HG03571 (cell line): ENCODE data around the gene GTF3C1.

Experiments used
- ATAC-seq: cut with Tn5 transposase; IDR thresholded peaks from one replicate; pipeline ENCODE4 v1.9.1; 2021; ENCODE audit not compliant: unreplicated experiment

Gene GTF3C1

DNA sequence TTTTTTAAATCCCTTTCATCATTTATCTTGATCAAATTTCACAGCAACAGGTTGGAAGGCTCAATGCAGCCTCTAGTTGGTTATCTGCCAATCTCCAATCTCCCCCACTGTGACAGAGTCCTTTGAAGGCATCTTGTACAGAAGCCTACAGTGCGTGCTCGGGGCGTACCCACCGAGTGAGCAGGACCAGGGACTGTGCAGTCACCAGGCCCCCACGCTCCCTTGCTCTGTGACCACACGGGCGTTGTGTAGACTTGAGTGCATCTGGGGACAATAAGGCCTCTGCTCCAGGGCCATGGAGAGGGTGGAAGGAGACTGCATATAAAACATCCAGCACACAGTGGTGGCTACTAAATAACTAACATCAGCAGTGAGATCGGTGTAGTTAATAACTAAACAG is 63.4 kb downstream of the GTF3C1 start:
- no peak for ATAC-seq

DNA sequence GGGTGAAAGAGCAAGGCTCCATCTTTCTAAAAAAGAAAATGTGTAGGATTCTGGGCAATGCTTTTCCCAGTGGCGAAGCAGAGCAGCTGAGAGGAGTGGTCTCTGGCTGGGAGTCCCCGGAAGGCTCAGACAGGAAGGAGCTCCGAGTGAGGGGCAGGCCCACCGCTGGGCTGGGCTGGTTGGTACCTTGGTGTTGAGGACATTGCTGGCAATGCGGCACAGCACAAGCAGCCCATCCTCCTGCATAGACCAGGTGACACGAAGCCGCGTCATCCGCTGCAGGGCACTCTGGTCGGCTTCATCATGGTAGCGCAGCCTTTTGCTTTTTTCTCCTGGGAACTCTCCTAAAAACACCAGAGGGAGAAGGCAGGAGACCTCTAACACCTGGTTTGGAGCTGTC is 63.9 kb downstream of the GTF3C1 start:
- no peak for ATAC-seq

DNA sequence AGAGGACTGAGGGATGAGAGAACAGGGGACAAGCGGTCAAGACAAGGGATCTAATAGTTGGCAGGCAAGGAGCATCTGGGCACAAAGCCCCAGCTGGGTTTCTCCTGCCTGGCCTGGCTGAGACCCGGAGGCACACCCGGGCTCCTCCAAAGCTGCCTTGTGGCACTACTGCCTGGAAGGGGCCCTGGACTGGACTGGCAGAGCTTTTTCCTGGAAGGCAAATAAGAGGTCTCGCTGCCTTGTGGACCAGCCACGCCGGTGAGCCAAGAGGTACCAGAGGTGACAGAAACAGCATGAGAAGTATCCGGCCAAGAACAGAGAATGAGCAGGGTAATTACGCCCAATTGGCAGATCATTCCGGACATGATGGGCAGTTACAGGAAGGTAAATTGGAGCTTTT is 64.6 kb downstream of the GTF3C1 start:
- no peak for ATAC-seq

DNA sequence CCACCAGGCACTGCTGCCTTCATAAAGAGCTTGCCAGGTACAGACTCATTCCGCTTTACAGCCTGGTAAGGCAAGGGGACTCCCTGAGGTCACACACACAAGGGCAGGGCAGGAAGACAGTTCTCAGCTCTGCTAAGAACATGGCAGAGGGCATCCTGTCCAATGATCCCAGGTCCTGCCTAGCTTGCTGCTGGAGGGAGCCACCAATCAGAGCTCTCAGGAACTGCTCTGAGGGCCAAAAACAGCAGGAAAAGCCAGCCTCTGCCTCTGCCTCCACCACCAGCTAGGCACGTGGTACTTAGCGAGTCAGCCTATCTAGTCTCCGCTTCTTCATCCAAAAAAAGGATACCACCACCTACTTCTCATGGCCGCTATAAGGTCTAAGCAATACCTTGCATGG is 66.1 kb downstream of the GTF3C1 start:
- ATAC-seq: no peak

DNA sequence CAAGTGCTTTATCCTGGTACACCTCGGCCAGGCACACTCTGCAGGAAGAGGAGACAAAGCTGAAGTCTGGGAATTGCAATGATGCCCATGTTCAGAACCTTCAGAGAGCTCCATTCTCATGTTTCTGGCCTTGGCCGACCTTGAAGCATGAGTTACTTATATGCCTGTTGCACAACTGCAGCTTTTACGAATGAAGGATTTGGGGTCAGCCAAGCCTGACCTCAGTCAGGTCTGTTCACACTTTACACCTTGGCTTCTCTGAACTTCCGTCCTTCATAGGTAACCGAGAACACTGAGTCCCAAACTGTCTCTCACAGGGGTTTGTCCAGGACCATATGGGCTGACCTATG is 66.7 kb downstream of the GTF3C1 start:
- no peak for ATAC-seq

DNA sequence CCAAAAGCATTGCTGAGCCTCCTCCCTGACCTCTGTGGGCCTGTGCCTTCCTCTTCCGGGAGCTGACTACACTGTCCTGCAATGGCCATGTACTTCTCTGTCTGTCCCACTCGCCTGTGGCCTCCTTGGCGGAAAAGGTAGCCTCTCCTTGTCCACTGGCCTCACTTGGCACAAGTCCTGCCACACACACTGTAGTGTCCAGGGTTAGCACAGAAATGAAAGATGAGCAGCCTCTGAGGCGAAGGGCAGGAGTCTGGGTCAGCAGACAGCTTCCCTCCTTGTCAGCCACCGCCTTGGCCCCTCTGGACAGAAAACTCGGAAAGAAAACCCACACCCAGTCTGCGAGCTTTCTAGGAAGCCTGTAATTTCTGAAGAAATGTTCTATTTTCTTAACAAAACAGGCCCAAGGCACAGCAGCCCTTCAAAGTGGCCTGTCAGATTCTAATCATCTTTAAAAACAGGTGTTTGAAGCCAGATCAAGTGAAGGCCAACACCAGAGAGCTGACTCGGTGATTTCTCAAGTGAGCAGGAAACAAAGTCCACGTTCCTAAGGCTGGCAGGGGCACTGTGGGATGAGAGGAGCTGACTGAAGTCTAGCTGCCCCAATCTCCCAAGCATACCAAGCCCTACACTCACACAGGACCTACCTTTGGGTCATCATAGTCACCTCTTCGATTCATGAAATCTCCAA is 67.2 kb downstream of the GTF3C1 start:
- ATAC-seq: no peak

DNA sequence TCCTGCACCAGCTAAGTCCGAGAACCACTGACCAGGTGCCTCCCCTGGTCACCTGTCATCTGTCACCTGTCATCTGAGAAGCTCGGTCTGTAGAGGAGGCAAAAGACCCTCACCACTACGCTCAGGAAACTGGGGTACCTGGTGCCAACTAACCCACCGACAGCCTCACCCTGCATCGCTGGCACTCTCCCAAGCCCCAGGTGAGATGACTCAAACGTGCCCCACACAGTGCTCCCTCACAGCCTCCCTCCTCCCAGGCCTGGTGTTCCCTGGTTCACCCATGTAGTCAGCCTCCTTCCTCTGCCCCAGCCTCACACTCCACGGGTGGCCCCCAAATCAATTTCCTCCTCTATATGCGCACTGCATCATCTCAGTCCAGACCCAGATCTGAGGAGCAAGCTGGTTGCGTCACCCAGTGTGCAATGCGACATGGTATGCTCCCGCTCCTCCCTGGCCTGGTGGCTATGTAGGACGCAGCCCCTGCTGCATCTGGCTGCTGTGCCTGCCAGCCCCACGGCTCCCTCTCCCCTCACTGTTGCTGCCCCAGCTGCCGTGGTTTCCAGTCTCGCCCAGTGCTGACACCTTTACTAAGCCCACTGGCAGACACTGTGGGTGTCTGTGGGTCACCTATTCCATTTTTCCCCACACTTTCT is 68.3 kb downstream of the GTF3C1 start:
- no peak for ATAC-seq

DNA sequence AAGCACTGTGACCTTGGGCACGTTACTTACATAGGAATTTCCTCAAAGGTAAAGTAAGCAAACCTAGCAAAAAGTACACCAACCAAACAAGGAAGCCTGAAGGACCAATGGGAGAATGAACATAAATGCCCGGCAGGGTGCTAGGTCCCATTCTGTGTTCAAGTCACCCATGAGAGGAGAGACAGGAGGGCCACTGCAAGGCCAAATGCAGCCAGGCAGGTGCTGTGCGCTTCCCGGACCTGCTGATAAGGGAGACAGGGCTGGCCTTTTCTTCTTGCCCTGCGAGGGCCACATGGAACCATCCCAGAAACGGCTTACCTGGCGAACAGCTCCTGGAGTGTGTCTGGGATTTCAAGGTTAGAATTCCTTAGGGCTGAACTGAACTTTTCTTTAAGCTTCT is 69.0 kb downstream of the GTF3C1 start:
- no peak for ATAC-seq

DNA sequence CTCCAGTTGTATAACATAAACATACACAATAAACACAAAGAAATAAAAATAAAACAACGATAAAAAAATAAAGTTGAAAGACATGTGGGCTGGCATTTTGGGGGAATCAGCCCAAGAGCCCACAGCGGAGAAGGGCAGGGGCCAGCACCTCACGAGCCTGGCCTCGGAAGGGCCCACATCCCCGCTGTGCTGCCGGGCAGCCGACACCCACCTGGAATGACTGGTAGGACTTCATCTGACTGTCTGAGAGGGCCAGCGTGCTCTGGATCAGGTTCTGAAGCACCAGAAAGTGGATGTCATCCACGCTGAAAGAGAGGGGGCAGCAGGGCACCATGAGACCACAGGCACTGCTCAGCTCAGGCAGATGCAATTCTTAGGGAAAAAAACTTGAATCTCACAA is 73.5 kb downstream of the GTF3C1 start:
- no peak for ATAC-seq

DNA sequence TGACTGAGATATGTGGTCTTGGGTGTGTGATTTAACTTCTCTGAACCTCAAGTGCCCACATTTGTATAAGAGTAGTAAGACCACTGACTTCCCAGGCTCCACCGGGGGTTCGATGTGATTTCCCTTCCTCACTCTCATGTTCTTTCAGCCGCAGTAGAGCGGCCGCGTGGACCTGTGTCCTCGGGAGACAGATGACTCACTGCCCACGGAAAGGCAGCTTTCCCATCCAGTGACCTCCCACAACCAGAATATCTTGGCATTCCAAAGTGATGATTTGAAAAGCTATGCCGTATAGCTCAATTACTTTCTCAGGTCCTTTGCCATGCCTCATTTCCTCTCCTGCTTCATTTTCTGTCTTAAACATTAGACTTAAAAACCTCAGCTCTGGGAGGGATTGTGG is 74.2 kb downstream of the GTF3C1 start:
- no peak for ATAC-seq

DNA sequence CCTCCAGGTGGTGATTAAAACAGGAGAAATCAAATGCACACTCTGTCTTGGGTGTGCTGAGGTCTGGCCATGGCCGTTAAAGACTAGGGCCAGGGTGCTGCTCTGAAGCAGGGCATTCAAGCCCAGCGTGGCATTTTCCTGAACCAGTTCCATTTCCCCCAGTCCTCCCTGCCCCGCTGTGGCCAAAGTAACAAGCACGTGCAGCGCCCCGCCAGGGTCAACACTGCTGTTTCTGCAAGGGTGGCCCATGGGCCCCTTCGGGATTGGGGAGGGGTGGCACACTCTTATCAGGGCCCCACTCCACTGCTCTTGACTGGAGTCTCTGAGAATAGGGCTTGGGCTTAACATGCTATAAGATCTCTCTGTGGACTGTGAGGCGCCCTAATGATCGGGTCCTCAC is 74.8 kb downstream of the GTF3C1 start:
- no peak for ATAC-seq

DNA sequence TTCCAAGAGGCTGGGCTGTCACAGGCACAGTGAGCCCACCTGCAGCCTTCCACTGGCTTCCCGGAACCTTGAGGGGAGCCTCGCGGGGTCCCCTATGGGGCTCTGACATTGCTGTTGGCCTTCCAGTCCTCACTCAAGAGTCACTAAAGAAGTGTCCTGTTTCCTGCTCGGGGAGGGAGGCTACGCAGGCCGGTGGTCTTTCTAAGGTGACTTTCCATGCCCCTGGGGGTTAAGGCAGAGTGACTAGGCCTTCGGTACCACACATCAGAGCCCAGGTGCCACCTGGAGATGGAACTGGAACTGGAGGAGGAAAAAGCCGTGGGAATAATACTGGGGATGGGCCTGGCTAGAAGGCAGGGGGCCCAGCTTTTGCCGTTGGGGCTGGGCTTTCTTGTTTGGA is 75.7 kb downstream of the GTF3C1 start:
- ATAC-seq: no peak

DNA sequence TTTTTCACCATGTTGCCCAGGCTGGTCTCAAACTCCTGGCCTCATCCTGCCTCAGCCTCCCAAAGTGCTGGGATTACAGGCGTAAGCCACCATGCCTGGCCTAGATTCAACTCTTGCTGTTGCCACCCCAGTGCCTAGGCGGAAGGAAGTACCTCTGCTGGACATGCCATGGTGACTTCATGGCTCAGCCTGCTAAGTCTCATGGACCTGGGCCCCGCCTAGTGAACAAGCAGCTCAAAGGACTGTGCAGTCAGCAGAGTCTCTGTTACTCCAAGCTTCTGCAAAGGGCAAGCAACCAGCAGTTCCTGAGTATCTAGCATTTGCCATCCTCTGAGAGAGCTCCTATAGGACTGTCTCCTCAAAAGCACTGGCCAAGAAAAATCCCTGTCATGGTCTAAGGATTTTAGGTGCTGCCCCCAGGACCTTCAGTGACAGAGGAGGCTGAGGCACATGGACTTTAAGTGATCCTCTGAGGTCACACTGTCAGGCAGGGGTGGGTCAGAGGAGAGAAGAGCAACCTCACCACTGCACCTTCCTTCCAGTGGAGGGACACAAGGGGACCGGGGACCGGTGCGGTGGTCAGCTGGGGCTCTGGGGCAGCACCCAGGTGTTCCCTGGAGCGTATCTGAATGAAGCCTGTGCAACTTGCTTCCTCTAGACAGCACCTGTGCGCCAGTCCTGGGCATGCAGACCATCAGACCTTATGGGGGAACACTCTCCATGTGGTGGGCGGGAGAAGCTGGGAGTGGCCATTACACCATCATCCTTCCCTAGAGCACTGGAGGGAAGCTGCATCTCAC is 76.4 kb downstream of the GTF3C1 start:
- no peak for ATAC-seq

DNA sequence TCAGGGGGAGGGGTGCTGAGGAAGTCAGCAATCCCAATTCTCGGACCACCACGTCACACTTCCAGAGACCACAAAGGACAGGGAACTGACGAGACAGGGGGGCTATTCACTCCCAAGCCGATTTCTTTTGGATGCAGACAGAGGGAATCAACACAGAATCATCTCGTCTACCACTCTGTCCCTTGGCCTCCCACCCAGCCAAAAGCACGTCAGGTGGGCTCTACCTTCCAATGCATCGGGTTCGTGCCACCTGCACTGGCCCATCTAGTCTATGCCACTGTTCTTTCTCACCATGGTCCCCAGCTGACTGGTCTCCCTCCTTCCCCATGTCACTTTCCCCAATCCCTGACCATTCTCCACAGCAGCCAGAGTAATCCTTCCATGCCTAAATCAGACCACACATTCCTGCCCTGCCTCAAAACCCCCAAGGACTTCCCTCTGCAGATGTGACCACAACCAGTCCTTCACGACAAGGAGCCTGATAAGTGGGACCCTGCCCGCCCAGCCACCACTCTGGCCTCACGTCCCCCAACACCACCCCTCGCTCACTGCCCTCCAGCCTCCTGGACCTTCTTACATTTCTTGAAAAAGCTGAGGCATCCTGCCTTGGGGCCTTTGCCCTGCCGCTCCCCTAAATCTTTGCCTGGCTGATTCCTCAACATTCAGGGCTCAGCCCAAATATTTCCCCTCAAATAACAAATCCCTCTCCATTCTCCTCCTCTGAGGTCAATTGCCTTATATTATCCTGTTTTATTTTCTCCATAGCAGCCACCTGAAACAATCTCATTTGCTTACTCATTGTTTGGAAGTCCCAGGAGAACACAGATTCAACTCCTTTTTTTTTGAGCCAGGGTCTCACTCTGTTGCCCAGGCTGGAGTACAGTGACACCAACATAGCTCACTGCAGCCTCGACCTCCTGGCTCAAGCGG is 77.4 kb downstream of the GTF3C1 start:
- ATAC-seq: no peak

DNA sequence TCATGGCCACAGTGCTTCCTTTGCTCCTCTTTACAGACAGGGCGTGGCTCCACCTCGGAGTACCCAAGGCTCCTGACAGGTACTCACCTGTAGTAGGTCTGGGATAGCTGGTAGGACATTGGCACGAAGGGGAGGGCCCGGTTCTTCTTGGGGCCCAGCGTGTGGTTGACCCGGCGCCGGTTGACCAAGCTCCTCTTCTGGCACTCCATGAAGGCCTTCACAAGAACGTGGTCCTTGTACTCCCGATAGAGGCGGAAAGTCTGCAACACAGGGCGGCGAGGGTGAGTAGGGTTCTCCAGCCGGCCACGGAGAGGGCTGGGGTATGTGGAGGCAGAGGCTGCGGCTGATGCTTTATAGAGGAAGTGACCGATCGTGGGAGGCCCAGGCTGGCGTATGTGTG is 78.1 kb downstream of the GTF3C1 start:
- no peak for ATAC-seq

DNA sequence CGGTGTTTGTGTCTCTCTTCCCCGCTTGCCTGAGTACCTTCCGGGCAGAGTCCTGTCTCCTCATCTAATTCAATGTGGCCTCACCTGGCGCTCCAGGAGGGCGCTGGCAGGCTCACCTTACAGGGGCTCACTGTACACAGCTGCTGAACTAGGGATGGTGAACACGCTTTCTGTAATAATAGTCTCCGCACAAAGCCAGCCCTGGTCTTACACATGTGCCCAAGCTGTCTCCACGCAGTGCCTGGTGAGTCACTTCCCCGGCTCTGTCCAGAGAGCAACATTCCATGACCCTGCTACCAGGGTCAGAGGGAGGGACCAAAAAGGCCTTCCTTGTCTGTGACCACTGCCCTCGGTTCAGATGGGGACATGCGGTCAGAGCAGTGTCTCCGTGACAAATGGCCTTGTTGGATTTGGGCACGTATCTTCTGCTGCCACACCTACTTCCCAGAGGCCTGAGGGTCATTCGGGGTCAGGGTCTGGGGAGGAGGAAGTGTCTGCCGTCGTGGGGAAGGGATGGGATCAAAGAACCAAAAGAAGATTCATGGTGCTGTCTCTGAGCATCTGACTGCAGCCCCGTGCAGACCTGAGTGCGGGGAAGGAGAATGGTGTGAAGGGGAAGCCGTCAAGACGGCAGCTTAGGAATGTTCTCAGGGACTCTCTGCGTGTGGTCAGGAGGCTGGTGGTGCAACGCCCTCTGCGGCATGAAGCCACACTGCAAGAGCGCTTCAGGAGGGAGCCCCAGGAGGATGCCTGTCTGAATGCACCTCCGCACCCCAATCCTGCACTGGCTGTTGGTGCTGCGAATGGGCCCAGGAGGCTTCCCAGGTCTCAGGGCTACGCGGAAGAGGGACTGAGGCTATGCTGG is 78.9 kb downstream of the GTF3C1 start:
- no peak for ATAC-seq

DNA sequence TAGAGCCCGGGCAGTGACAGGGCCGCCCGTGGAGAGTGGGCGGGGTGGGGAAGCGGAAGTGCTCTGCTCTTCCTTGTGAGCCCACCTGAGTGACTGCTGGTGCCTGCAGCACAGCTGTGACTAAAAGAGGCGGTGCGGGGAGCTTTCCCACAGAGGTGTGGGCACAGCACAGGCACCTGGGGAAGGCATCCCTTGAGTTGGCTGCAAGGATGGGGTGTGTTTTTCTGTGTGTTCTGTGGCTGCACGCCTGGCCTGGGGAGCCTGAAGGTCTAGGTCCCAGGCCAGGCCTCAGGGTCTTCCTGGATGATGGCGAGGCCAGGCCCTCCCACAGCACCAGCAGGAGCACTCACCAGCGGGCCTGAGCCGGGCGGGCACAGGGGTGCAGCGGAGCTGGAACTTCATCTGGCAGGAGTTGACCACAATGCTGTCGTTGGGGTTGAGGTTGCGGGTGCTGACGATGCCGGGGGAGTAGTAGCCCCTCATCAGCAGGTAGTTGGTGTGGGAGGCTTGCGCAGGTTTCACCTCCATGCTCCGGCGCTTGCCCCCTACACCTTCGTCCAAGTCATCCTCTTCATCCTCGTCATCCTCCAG is 80.7 kb downstream of the GTF3C1 start:
- ATAC-seq: no peak

DNA sequence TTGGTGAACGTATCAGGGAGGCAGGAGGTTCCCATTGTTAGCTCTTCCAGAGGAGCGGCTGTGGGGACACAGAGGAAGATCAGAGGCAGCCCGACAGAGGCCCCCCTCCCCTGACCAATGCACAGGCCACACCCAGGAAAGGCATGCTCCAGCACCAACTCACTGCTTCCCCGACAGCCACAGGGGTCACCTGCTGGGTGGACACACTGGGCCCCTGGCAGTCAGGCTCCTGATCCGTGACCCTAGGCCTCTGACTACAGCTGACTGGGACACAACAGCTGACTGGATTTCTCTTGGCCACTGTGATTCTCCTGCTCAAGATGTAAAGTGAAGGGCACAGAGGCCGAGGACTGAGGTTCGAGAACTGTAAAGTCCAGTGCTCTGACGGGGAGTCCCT is 84.2 kb downstream of the GTF3C1 start:
- ATAC-seq: no peak

DNA sequence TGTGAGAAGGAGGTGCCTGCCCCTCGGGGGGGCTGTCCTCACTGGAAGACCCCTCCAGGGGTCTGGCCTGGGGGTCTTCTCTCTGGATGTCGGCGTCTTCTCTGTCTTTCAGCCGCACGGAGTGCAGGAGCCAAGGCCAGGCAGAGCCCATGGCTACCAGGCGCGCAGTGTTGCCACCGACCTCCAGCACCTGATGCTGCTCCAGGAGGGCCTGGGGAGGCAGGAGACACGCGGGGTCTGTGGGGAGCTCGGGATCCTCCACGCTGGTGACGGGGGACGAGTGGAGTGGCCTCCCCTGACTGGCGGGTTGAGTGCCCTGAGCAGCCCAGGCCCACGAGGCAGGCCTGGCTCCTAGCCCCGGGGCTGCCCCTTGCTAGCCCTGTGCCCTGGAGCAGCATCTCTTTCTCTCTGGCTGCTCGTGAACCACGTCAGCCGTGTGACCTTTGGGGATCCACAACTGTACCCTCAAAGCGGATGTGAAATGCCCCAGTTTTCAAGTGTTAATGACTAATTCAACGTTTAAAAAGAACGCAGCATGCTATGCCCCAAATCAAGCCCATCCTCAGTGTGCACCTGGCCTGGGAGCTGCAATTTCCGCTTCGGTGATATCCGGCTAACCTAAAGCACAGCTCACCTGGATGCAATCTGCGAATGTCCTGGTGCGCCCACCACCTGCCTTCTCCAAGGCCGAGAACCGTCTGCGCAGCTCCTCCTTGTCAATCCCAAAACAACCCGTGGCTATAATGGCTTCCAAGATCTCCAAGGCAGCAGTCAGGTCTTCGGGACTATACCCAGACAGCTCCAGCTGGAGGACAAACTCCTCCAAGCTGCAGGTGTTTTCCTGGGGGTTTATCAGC is 84.9 kb downstream of the GTF3C1 start:
- no peak for ATAC-seq
